Small intestine (tissue), 16 donors: ENCODE results near the gene HOXD3. TPM values are rescaled to one million over a fixed set of nuclear protein-coding genes. Genes with fewer than 3 reads are reported as not detected.

Experiments
- DNase-seq, 2 donors: peaks; one replicate each; pipeline versions ENCODE4 v3.0.0 to v3.0.0-alpha.2; 2013
- FAIRE-seq: peaks from 2 replicates; lab custom pipeline; 2012; peaks lifted over from hg19 to GRCh38; lab: Jason Lieb, UNC
- H3K27ac ChIP-seq, 3 donors: one replicate each; pipeline ENCODE4 v1.5.1; 2013; ENCODE audit warnings: low read length in 2 of 3, mild to moderate bottlenecking in 2 of 3, control low read depth in 1 of 3, inconsistent platforms in 1 of 3, low read depth in 1 of 3, moderate library complexity in 1 of 3
- H3K27me3 ChIP-seq, 3 donors: one replicate each; pipeline ENCODE4 v1.6.1; 2013; ENCODE audit warnings: low read length in 3 of 3, inconsistent platforms in 1 of 3; ENCODE audit not compliant: control insufficient read depth in 3 of 3, insufficient read depth in 3 of 3
- H3K36me3 ChIP-seq, 3 donors: one replicate each; pipeline ENCODE4 v1.6.1; 2013; ENCODE audit warnings: low read length in 3 of 3, inconsistent platforms in 1 of 3, low read depth in 1 of 3, mild to moderate bottlenecking in 1 of 3, moderate library complexity in 1 of 3; ENCODE audit not compliant: control insufficient read depth in 3 of 3, insufficient read depth in 2 of 3
- H3K4me1 ChIP-seq, 3 donors: one replicate each; pipeline ENCODE4 v1.6.1; 2013; ENCODE audit warnings: low read length in 2 of 3, inconsistent platforms in 1 of 3, low read depth in 1 of 3, mild to moderate bottlenecking in 1 of 3, moderate library complexity in 1 of 3; ENCODE audit not compliant: control insufficient read depth in 3 of 3, insufficient read depth in 2 of 3
- H3K4me3 ChIP-seq, 3 donors: one replicate each; pipeline ENCODE4 v1.5.1; 2013; ENCODE audit warnings: low read length in 3 of 3, control low read depth in 1 of 3, inconsistent platforms in 1 of 3, low read depth in 1 of 3, mild to moderate bottlenecking in 1 of 3, moderate library complexity in 1 of 3
- H3K9me3 ChIP-seq, 2 donors: one replicate each; pipeline ENCODE4 v1.6.1; 2013; ENCODE audit warnings: low read depth in 1 of 2, low read length in 1 of 2; ENCODE audit not compliant: control insufficient read depth in 2 of 2, insufficient read depth in 1 of 2
- WGBS, 3 donors: extraction: QIAGEN DNeasy Blood & Tissue Kit; methylation state at CpG; one replicate each; pipeline ENCODE4 v1.1.7; 2013; 5-methylcytosine and 5-hydroxymethylcytosine counted together
- long read RNA-seq, 10 donors: transcript quantifications; one replicate each; lab custom pipeline, GENCODE V29; 2026
- polyA plus RNA-seq, 4 donors: library from polyadenylated mRNA; stranded (reverse) in 3 of 4; unstranded in 1 of 4; fragments of 200-250 nt in 3 of 4; fragments of 120-200 nt in 1 of 4; gene quantifications; one replicate each; pipeline versions ENCODE4 v1.2.1 to v1.2.3, GENCODE V29; 2013
- donor health status: healthy with polysubstance abuse.
- donor health status: control.
- donor health status: control.
- donor health status: Bipolar disorder and iron deficiency.
- donor health status: healthy.

The HOXD3 gene
- 1 to 10 TPM in 1 of 4 donors, under 1 TPM in 1, not detected in 2; 0.98 to 5.2 TPM for polyA plus RNA-seq
- long read RNA-seq, donor 1: 0 reads
- long read RNA-seq, donor 2: 0 reads
- long read RNA-seq, donor 3: 0 reads
- long read RNA-seq, donor 4: 0 reads
- long read RNA-seq, donor 5, partial matches to known transcripts: 0 of 1 reads
- long read RNA-seq, donor 5, other reads (novel, unspliced or antisense): 0 of 1 reads
- long read RNA-seq, donor 6: 0 reads
- long read RNA-seq, donor 7: 0 reads
- long read RNA-seq, donor 8: 0 reads
- long read RNA-seq, donor 9: 0 reads
- long read RNA-seq, donor 10, partial matches to known transcripts: 213 of 215 reads
- long read RNA-seq, donor 10, other reads (novel, unspliced or antisense): 0 of 215 reads

GRCh38 chr2:176156807-176157498, at the start of gene HOXD3:
HOXD3 (plus strand) TSS chr2:176157307; CDS start chr2:176169115, 11,808 bp downstream.
- whole genome bisulfite sequencing, 3 donors: 3 to 9% (median 7%) methylated on average over 48 of the region's 48 CpGs
- H3K27ac ChIP-seq: peak within 1 kb of the TSS in 1 of 3 donors; percentile 24
- peaks cover 0 to 6% (median 0%) of the 10 kb centered on the region in 3 donors for H3K4me1 ChIP-seq
- FAIRE-seq: no peak
- H3K36me3 ChIP-seq: peaks cover 0 to 2% (median 0%) of the 10 kb centered on the region in 3 donors
- no peaks in the 10 kb centered on the region for H3K9me3 ChIP-seq
- H3K4me3 ChIP-seq: peak within 1 kb of the TSS in 2 of 3 donors; percentile 8 to 16
- peaks cover 6 to 95% (median 52%) of the 10 kb centered on the region in 3 donors for H3K27me3 ChIP-seq
- DNase-seq: no peak

DNA sequence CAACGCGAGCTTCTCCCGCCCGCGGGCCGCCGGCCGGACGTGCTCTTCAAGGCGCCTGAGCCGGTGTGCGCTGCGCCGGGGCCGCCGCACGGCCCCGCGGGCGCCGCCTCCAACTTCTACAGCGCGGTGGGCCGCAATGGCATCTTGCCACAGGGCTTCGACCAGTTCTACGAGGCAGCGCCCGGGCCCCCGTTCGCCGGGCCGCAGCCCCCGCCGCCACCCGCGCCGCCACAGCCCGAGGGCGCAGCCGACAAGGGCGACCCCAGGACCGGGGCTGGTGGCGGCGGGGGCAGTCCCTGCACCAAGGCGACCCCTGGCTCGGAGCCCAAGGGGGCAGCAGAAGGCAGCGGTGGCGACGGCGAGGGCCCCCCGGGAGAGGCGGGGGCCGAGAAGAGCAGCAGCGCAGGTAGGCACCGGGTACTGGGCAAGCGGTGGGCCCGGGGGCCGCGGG, 49.4 kb upstream of the HOXD3 start:
- 4 to 8% (median 7%) methylated on average over 23 to 59 of the region's 59 CpGs for WGBS, 3 donors
- Histone ChIP-seq H3K36me3 (no peaks in the 10 kb centered on the region), H3K27me3 (peaks cover 16 to 91% (median 60%) of the 10 kb centered on the region in 3 donors), H3K9me3 (peaks cover 0 to 4% of the 10 kb centered on the region in 2 donors), H3K4me3 (peak overlapping the region in 2 of 3 donors; percentile 20 to 27), H3K4me1 (no peaks in the 10 kb centered on the region), H3K27ac (no peak overlapping the region)
- DNase-seq (no peak), FAIRE-seq (no peak)

DNA sequence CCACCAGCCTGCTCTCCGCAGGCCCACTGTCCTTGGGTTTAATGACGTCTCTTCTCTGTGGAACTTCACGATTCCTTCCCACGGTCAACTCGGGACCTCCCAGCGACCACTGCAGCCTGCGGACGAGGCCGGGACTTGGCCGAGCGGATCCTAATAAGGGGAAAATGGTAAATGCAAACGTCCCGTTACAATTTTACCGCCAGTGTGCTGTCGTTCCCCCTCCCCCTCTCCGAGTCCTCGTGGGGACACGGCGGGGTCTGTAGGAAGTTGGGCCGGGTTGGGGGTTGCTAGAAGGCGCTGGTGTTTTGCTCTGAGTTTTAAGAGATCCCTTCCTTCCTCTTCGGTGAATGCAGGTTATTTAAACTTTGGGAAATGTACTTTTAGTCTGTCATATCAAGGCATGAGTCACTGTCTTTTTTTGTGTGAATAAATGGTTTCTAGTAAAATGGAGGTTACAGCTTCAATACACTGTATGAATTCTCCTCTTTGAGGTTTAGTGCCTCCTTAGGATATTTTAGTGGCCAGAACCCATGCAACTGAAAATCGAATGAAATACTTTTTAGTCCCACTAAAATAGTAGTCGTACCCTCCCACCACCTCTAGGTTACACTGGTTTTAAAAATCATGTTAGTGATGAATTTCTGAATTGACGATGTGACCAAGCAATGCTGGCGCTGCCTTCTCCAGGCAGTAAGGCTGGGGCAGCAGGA, 47.8 kb upstream of the HOXD3 start:
- no peak for FAIRE-seq
- Histone ChIP-seq H3K27ac (no peak overlapping the region), H3K9me3 (peaks cover 0 to 4% of the 10 kb centered on the region in 2 donors), H3K27me3 (peaks cover 17 to 91% (median 59%) of the 10 kb centered on the region in 3 donors), H3K4me3 (peak overlapping the region in 1 of 3 donors; percentile 21), H3K4me1 (no peaks in the 10 kb centered on the region), H3K36me3 (no peaks in the 10 kb centered on the region)
- WGBS, 3 donors: 8 to 15% (median 14%) methylated on average over 26 of the region's 26 CpGs
- DNase-seq: no peak

DNA sequence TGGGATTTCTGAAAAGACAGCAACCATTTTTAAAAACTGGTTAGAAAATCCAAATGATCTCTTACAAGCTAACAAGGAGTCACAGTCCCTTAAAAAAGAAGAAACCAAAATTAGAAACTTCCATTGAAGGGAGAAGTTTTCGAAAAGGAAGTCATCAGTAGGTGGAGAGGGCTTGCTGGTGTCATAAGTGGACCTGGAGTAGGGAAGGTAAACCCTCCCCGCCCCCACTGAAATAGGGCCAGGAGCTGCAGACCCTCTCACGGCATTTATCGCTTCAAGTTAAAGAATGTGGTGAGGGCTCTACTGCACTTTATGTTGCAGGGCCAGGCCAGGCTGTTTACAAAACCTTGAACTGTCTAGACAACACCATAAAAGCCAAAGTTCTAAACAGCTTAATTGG, 47.2 kb upstream of the HOXD3 start:
- H3K27ac ChIP-seq: no peak overlapping the region
- H3K4me3 ChIP-seq: no peak overlapping the region
- DNase-seq (no peak), FAIRE-seq (no peak)
- 14 to 17% (median 17%) methylated on average over 4 of the region's 4 CpGs for WGBS, 3 donors
- H3K4me1 ChIP-seq: no peaks in the 10 kb centered on the region
- no peaks in the 10 kb centered on the region for H3K36me3 ChIP-seq
- H3K27me3 ChIP-seq: peaks cover 20 to 91% (median 57%) of the 10 kb centered on the region in 3 donors
- H3K9me3 ChIP-seq: peaks cover 0 to 1% of the 10 kb centered on the region in 2 donors

DNA sequence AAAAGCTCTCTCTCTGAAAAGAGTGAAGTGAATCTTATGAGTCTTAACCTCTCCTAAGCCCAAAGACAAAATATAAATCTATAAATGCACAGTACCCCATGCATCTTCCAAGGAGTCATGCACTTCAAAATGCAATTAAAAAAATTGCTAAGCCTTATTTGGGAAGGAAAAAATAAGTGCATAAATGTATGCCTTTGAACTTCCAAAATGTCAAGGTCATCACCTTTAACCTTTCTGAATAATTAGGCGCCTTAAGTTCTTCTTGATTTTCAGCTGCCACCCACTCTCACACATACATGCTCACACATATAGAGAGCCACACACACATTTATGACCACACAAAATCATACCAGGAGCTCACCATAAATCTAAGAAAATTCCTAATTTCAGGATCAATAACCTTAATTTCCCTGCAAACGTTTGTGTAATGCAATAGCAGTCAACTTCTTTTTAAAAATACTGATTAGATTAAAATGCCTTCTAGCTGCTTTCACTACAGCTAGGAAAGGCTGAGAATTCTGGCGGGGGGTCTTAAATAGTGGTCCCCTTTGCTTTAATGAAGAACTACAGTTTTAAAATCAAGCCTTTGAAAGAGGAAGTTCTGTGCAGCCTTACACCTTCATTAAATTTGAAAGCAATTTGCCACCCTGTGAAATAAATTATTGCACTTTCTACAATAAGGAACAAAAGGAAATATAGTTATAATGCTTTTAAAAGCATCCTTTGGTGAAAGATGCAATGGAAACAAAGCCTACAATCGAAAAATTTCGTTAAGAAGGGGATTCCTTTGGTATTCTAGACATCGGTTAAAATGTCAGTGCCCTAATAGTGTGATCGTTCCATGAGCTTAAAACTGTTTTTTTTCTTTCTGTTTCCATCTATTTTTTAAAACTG, 46.4 kb upstream of the HOXD3 start:
- Histone ChIP-seq H3K4me1 (no peaks in the 10 kb centered on the region), H3K27me3 (peaks cover 20 to 90% (median 51%) of the 10 kb centered on the region in 3 donors), H3K4me3 (no peak overlapping the region), H3K9me3 (no peaks in the 10 kb centered on the region), H3K27ac (no peak overlapping the region), H3K36me3 (no peaks in the 10 kb centered on the region)
- FAIRE-seq (no peak), DNase-seq (no peak)
- 19 to 24% (median 23%) methylated on average over 7 of the region's 7 CpGs for WGBS, 3 donors

GRCh38 chr2:176111309-176111663, 45.8 kb upstream of the HOXD3 start:
- H3K4me1 ChIP-seq: no peaks in the 10 kb centered on the region
- no peak overlapping the region for H3K4me3 ChIP-seq
- no peak overlapping the region for H3K27ac ChIP-seq
- peaks cover 27 to 90% (median 53%) of the 10 kb centered on the region in 3 donors for H3K27me3 ChIP-seq
- no peaks in the 10 kb centered on the region for H3K36me3 ChIP-seq
- FAIRE-seq (no peak), DNase-seq (peak; percentile 28 to 67)
- 2 to 4% (median 3%) methylated on average over 16 of the region's 16 CpGs for WGBS, 3 donors
- H3K9me3 ChIP-seq: no peaks in the 10 kb centered on the region

- Histone ChIP-seq H3K36me3 (no peaks in the 10 kb centered on the region), H3K27ac (no peak overlapping the region), H3K27me3 (peaks cover 32 to 91% (median 57%) of the 10 kb centered on the region in 3 donors), H3K4me1 (no peaks in the 10 kb centered on the region), H3K4me3 (no peak overlapping the region), H3K9me3 (no peaks in the 10 kb centered on the region)
- no peak for DNase-seq
- 4 to 8% (median 5%) methylated on average over 28 to 29 of the region's 29 CpGs for WGBS, 3 donors
- FAIRE-seq: no peak
Measured at GRCh38 chr2:176111846-176112374, 45.2 kb upstream of the HOXD3 start.
